HepG2 (cell line): Measurements from ENCODE around the gene FRMD6. TPM values are rescaled to one million over a fixed set of nuclear protein-coding genes. Genes with fewer than 3 reads are reported as not detected.

Experiments
- ATAC-seq: fragments of 200-7000 bp; cut with Tn5 transposase; 3 replicates; pipeline ENCODE4 v1.9.1; 2020; ENCODE audit warnings: mild to moderate bottlenecking, moderate library complexity
- BruUV-seq: library from RNA; stranded (reverse); fragments of 400-500 nt; replicated peaks from 2 replicates; lab custom pipeline; 2021; lab: Mats Ljungman, UMichigan
- CTCF ChIA-PET: fragments of 300-600 bp; formaldehyde crosslinking; extraction: SDS; loops from one replicate; lab custom pipeline; 2021; ENCODE audit warnings: low total read pairs, inconsistent platforms, low intra/inter-chr PET ratio; lab: Yijun Ruan, JAX
- POLR2A ChIA-PET: fragments of 350-600 bp; sonication (Branson Sonifier 250); formaldehyde crosslinking; loops from one replicate; lab custom pipeline; 2020; ENCODE audit warnings: antibody characterized with exemption, inconsistent platforms; lab: Yijun Ruan, JAX
- DNase-seq: peaks from one replicate; pipeline ENCODE4 v3.0.0-alpha.2; 2015; ENCODE audit warnings: low spot score
- FAIRE-seq: peaks from 3 replicates; lab custom pipeline; 2011; peaks lifted over from hg19 to GRCh38; lab: Jason Lieb, UNC
- H2AFZ ChIP-seq: one replicate; pipeline ENCODE4 v1.6.1; 2011; ENCODE audit warnings: low read length, inconsistent platforms
- H3K27ac ChIP-seq: fragments of 300-600 bp; 3 replicates; pipeline ENCODE4 v1.8.0; 2011; ENCODE audit warnings: mixed run types, mild to moderate bottlenecking, mixed read lengths, low read length, inconsistent platforms; ENCODE audit not compliant: insufficient read depth; ENCODE audit errors: extremely low read length
- H3K27me3 ChIP-seq, 2 experiments: fragments of 200-600 bp in 1 of 2; 2 replicates in 1 of 2; 3 replicates in 1 of 2; pipeline versions ENCODE4 v1.6.0 to v1.8.0; 2011; ENCODE audit warnings: low read length in 2 of 2, mild to moderate bottlenecking in 2 of 2, moderate library complexity in 2 of 2, inconsistent platforms in 1 of 2; ENCODE audit not compliant: insufficient read depth in 2 of 2, control insufficient read depth in 1 of 2
- H3K36me3 ChIP-seq, 2 experiments: fragments of 200-600 bp in 1 of 2; replicated peaks in 1 of 2; 2 replicates in 1 of 2; 3 replicates in 1 of 2; pipeline versions ENCODE4 v1.5.1 to v1.8.0; 2011; ENCODE audit warnings: low read length in 2 of 2, inconsistent platforms in 1 of 2; ENCODE audit not compliant: insufficient read depth in 2 of 2, control insufficient read depth in 1 of 2
- H3K4me1 ChIP-seq: 2 replicates; pipeline ENCODE4 v1.5.1; 2012; ENCODE audit warnings: low read length, inconsistent platforms; ENCODE audit not compliant: insufficient read depth
- H3K4me2 ChIP-seq: 2 replicates; pipeline ENCODE4 v1.6.0; 2011; ENCODE audit warnings: low read depth, low read length, inconsistent platforms
- H3K4me3 ChIP-seq, 3 experiments: fragments of 200-600 bp in 1 of 3; sonication (generic), shearing (Covaris generic) in 1 of 3; replicated peaks in 1 of 3; 2 replicates each; pipeline ENCODE4 v1.5.1; 2011 to 2016; ENCODE audit warnings: low read length in 3 of 3, inconsistent platforms in 2 of 3, low read depth in 2 of 3, mild to moderate bottlenecking in 2 of 3, control low read depth in 1 of 3, mixed read lengths in 1 of 3; ENCODE audit not compliant: insufficient read depth in 1 of 3
- H3K79me2 ChIP-seq: one replicate; pipeline ENCODE4 v1.6.1; 2011; ENCODE audit warnings: low read length, inconsistent platforms; ENCODE audit not compliant: insufficient read depth
- H3K9ac ChIP-seq: 2 replicates; pipeline ENCODE4 v1.6.0; 2011; ENCODE audit warnings: mild to moderate bottlenecking, low read depth, low read length, inconsistent platforms; ENCODE audit not compliant: insufficient read depth
- H3K9me3 ChIP-seq: 2 replicates; pipeline ENCODE4 v1.5.1; 2012; ENCODE audit warnings: mild to moderate bottlenecking, low read length
- H4K20me1 ChIP-seq: 2 replicates; pipeline ENCODE4 v1.6.0; 2011; ENCODE audit warnings: inconsistent platforms, mild to moderate bottlenecking, low read length, moderate library complexity; ENCODE audit not compliant: insufficient read depth
- FOXA3 ChIP-seq: IDR thresholded peaks from 2 replicates; pipeline ENCODE4 v1.6.1; 2016; ENCODE audit warnings: missing genetic modification reagents, missing compliant biosample characterization
- HNF4A ChIP-seq: sonication (generic); formaldehyde crosslinking; IDR thresholded peaks from 2 replicates; pipeline ENCODE4 v1.4.0; 2020; ENCODE audit warnings: missing genetic modification reagents
- JUNB ChIP-seq: sonication (generic); formaldehyde crosslinking; IDR thresholded peaks from 2 replicates; pipeline ENCODE4 v1.8.0; 2022; ENCODE audit warnings: missing genetic modification reagents, mild to moderate bottlenecking, borderline replicate concordance
- LCORL ChIP-seq, 2 experiments: fragments of 450-650 bp in 1 of 2; sonication (generic) in 1 of 2; formaldehyde crosslinking in 1 of 2; IDR thresholded peaks; 2 replicates each; pipeline versions ENCODE4 v1.5.0 to v1.6.1; 2017 to 2020; ENCODE audit warnings: antibody characterized with exemption in 1 of 2, missing genetic modification reagents in 1 of 2
- MAF1 ChIP-seq: sonication (generic); formaldehyde crosslinking; IDR thresholded peaks from 2 replicates; pipeline ENCODE4 v1.5.0; 2020; ENCODE audit warnings: missing genetic modification reagents, borderline replicate concordance
- PHF5A ChIP-seq: IDR thresholded peaks from one replicate; pipeline ENCODE4 v1.6.1; 2018; ENCODE audit warnings: low read depth, missing genetic modification reagents; ENCODE audit not compliant: unreplicated experiment
- POLR2A ChIP-seq, 2 experiments: IDR thresholded peaks; 2 replicates each; pipeline ENCODE4 v1.6.1; 2011; ENCODE audit warnings: low read depth in 2 of 2, low read length in 2 of 2, mild to moderate bottlenecking in 1 of 2, moderate library complexity in 1 of 2; ENCODE audit not compliant: insufficient read depth in 1 of 2
- PPARG ChIP-seq: conservative IDR thresholded peaks from 2 replicates; pipeline ENCODE4 v1.6.1; 2016; ENCODE audit warnings: missing biosample characterization, missing genetic modification reagents
- RFX1 ChIP-seq: fragments of 450-650 bp; IDR thresholded peaks from 2 replicates; pipeline ENCODE4 v1.6.1; 2017
- ZBTB7A ChIP-seq: sonication (generic); formaldehyde crosslinking; IDR thresholded peaks from 2 replicates; pipeline ENCODE4 v1.8.0; 2022; ENCODE audit warnings: mild to moderate bottlenecking, missing genetic modification reagents
- ZFP36L2 ChIP-seq: sonication (generic); formaldehyde crosslinking; IDR thresholded peaks from 2 replicates; pipeline ENCODE4 v1.4.0; 2020; ENCODE audit warnings: missing genetic modification reagents
- ZNF235 ChIP-seq: sonication (generic); formaldehyde crosslinking; IDR thresholded peaks from 2 replicates; pipeline ENCODE4 v1.8.1; 2023; ENCODE audit warnings: mild to moderate bottlenecking, missing genetic modification reagents, borderline replicate concordance
- ZNF891 ChIP-seq: sonication (generic); formaldehyde crosslinking; IDR thresholded peaks from 2 replicates; pipeline ENCODE4 v1.5.0; 2020; ENCODE audit warnings: mild to moderate bottlenecking, missing genetic modification reagents
- WGBS: methylation state at CpG from one replicate; pipeline ENCODE4 v1.1.6; 2017; ENCODE audit warnings: low lambda C conversion rate; 5-methylcytosine and 5-hydroxymethylcytosine counted together
- in situ Hi-C: cut with HindIII; loops from 2 replicates; pipeline ENCODE4 v1.10.0; 2017; ENCODE audit warnings: low pct_unique_long_range_greater_than_20kb; ENCODE audit not compliant: extremely low pct_ligation_motif_present
- intact Hi-C: fragments of 100-400 bp; cut with micrococcal nuclease; formaldehyde crosslinking; loops from one replicate; pipeline ENCODE4 v1.10.0; 2022; ENCODE audit not compliant: unreplicated experiment
- polyA plus RNA-seq, 8 experiments: library from polyadenylated mRNA; depleted of rRNA in 3 of 8; stranded (reverse) in 7 of 8; unstranded in 1 of 8; fragments of >200 nt; fragmentation: Illumina TruSeq in 4 of 8; extraction: Trizol in 4 of 8; gene quantifications; 2 replicates each; pipeline versions ENCODE4 v1.2.1 to v1.2.3, GENCODE V29; 2011 to 2016; ENCODE audit warnings: low read depth in 4 of 8, missing spikeins in 1 of 8, mixed read lengths in 1 of 8; ENCODE audit not compliant: insufficient read depth in 1 of 8
- total RNA-seq, 5 experiments: library from RNA; depleted of rRNA; stranded (reverse); fragments of >200 nt; fragmentation: Illumina TruSeq; extraction: Trizol; gene quantifications; 2 replicates each; pipeline ENCODE4 v1.2.3, GENCODE V29; 2016; ENCODE audit warnings: low read depth in 1 of 5
- TF ChIP-seq, protein P1 (sequence below): sonication (generic); formaldehyde crosslinking; IDR thresholded peaks from one replicate; pipeline ENCODE4 v1.5.1; 2020; ENCODE audit warnings: mild to moderate bottlenecking, missing genetic modification reagents; ENCODE audit errors: not compliant biosample characterization
- TF ChIP-seq, protein P2 (sequence below): sonication (generic); formaldehyde crosslinking; IDR thresholded peaks from 2 replicates; pipeline ENCODE4 v1.4.0; 2020; ENCODE audit warnings: missing genetic modification reagents

FRMD6 gene
- total and polyA plus RNA-seq, 2 of the 13 experiments (the other 11 are each of a cell fraction or from before 2014, with no cell fraction given) = 2.4 to 5.4 TPM

DNA sequence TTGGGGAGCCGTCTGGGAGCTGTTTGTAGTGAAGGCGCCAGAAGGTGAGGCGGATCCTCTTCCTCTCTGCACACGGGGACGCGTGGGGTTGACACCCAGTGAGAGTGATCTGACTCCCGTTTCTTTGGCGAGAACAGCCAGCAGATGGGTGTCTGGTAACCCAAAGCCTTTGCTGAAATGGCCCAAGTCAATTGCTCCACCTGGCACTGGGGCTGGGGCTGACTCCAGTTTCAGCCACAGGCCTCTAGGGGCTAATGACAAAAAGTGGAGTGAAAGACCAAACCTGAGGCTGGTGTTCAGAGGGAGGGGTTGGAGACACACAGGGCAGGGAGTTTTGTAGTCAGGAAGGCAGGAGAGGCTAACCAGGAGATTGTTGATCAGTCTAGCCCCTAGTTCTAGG is 87.0 kb downstream of the FRMD6 start:
- in situ Hi-C loops (no loop called here), intact Hi-C loops (no loop called here)
- peak; percentile 90 for ATAC-seq
- FAIRE-seq = no peak
- Histone ChIP-seq H3K27me3 (no peaks in the 10 kb centered on the region; a peak in 3 of 5 replicates), H3K27ac (no peak overlapping the region), H3K4me1 (peaks cover 11% of the 10 kb centered on the region), H3K36me3 (no peaks in the 10 kb centered on the region), H4K20me1 (no peaks in the 10 kb centered on the region), H3K9me3 (no peaks in the 10 kb centered on the region), H2AFZ (no peak overlapping the region), H3K79me2 (no peaks in the 10 kb centered on the region), H3K9ac (no peak overlapping the region), H3K4me3 (no peak overlapping the region), H3K4me2 (no peak overlapping the region)
- WGBS = 20% methylated on average over 3 of the region's 8 CpGs
- POLR2A ChIA-PET = no interaction called here
- peak; percentile 4 for DNase-seq
- CTCF ChIA-PET = no interaction called here
- BruUV-seq = no TSS peak
- TF ChIP-seq ZNF891 (CRISPR knock-in tag) = no peak
- no peak for TF ChIP-seq ZFP36L2
- TF ChIP-seq FOXA3 (CRISPR knock-in tag) = no peak
- no peak for TF ChIP-seq ZNF235 (CRISPR knock-in tag)
- TF ChIP-seq JUNB = no peak
- TF ChIP-seq, protein P1, sequence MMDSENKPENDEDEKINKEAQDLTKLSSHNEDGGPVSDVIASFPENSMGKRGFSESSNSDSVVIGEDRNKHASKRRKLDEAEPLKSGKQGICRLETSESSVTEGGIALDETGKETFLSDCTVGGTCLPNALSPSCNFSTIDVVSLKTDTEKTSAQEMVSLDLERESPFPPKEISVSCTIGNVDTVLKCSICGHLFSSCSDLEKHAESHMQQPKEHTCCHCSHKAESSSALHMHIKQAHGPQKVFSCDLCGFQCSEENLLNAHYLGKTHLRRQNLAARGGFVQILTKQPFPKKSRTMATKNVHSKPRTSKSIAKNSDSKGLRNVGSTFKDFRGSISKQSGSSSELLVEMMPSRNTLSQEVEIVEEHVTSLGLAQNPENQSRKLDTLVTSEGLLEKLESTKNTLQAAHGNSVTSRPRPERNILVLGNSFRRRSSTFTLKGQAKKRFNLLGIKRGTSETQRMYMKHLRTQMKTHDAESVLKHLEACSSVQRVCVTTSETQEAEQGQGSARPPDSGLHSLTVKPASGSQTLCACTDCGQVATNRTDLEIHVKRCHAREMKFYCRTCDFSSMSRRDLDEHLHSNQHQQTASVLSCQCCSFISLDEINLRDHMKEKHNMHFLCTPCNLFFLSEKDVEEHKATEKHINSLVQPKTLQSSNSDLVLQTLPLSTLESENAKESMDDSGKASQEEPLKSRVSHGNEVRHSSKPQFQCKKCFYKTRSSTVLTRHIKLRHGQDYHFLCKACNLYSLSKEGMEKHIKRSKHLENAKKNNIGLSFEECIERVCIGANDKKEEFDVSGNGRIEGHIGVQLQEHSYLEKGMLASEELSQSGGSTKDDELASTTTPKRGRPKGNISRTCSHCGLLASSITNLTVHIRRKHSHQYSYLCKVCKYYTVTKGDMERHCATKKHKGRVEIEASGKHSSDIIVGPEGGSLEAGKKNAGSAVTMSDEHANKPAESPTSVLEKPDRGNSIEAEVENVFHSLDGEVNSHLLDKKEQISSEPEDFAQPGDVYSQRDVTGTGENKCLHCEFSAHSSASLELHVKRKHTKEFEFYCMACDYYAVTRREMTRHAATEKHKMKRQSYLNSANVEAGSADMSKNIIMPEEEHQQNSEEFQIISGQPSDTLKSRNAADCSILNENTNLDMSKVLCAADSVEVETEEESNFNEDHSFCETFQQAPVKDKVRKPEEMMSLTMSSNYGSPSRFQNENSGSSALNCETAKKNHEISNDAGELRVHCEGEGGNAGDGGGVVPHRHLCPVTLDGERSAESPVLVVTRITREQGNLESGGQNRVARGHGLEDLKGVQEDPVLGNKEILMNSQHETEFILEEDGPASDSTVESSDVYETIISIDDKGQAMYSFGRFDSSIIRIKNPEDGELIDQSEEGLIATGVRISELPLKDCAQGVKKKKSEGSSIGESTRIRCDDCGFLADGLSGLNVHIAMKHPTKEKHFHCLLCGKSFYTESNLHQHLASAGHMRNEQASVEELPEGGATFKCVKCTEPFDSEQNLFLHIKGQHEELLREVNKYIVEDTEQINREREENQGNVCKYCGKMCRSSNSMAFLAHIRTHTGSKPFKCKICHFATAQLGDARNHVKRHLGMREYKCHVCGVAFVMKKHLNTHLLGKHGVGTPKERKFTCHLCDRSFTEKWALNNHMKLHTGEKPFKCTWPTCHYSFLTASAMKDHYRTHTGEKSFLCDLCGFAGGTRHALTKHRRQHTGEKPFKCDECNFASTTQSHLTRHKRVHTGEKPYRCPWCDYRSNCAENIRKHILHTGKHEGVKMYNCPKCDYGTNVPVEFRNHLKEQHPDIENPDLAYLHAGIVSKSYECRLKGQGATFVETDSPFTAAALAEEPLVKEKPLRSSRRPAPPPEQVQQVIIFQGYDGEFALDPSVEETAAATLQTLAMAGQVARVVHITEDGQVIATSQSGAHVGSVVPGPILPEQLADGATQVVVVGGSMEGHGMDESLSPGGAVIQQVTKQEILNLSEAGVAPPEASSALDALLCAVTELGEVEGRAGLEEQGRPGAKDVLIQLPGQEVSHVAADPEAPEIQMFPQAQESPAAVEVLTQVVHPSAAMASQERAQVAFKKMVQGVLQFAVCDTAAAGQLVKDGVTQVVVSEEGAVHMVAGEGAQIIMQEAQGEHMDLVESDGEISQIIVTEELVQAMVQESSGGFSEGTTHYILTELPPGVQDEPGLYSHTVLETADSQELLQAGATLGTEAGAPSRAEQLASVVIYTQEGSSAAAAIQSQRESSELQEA (CRISPR knock-in tag) = no peak
- TF ChIP-seq ZBTB7A (CRISPR knock-in tag) = no peak
- TF ChIP-seq, protein P2, sequence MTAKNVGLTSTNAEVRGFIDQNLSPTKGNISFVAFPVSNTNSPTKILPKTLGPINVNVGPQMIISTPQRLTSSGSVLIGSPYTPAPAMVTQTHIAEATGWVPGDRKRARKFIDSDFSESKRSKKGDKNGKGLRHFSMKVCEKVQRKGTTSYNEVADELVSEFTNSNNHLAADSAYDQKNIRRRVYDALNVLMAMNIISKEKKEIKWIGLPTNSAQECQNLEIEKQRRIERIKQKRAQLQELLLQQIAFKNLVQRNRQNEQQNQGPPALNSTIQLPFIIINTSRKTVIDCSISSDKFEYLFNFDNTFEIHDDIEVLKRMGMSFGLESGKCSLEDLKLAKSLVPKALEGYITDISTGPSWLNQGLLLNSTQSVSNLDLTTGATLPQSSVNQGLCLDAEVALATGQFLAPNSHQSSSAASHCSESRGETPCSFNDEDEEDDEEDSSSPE = no peak
- TF ChIP-seq HNF4A (CRISPR knock-in tag) = no peak
- no peak for TF ChIP-seq LCORL (IDR thresholded peaks at IDR 0.05)
- TF ChIP-seq LCORL (CRISPR knock-in tag; IDR thresholded peaks at IDR 0.05) = no peak
- no peak for TF ChIP-seq MAF1 (CRISPR knock-in tag)
- TF ChIP-seq POLR2A (IDR thresholded peaks at IDR 0.05; ENCODE audit: insufficient read depth in 1 of 2, low read depth in 2 of 2, low read length in 2 of 2) = no peak
- no peak for TF ChIP-seq PHF5A (CRISPR knock-in tag)
- no peak for TF ChIP-seq PPARG
- no peak for TF ChIP-seq RFX1
